Astrocyte (in vitro differentiated cells and primary cell): Measurements from ENCODE around the gene SNAI3. TPM values are rescaled to one million over a fixed set of nuclear protein-coding genes. Genes with fewer than 3 reads are reported as not detected.

Experiments used
- DNase-seq: peaks from one replicate; pipeline ENCODE4 v3.0.0-alpha.2; 2010; ENCODE audit warnings: low read depth
- FAIRE-seq: peaks from 2 replicates; lab custom pipeline; 2011; peaks lifted over from hg19 to GRCh38; lab: Jason Lieb, UNC
- H2AFZ ChIP-seq: 2 replicates; pipeline ENCODE4 v1.6.0; 2012; ENCODE audit warnings: low read depth, low read length, inconsistent platforms
- H3K27ac ChIP-seq: 2 replicates; pipeline ENCODE4 v1.5.1; 2011; ENCODE audit warnings: low read depth, low read length, inconsistent platforms
- H3K27me3 ChIP-seq: 2 replicates; pipeline ENCODE4 v1.6.0; 2011; ENCODE audit warnings: low read length, inconsistent platforms; ENCODE audit not compliant: insufficient read depth
- H3K36me3 ChIP-seq: 2 replicates; pipeline ENCODE4 v1.5.1; 2011; ENCODE audit warnings: low read length, inconsistent platforms; ENCODE audit not compliant: insufficient read depth
- H3K4me1 ChIP-seq: 2 replicates; pipeline ENCODE4 v1.5.1; 2011; ENCODE audit warnings: low read length, inconsistent platforms; ENCODE audit not compliant: insufficient read depth
- H3K4me2 ChIP-seq: 2 replicates; pipeline ENCODE4 v1.6.0; 2012; ENCODE audit warnings: low read length, inconsistent platforms
- H3K4me3 ChIP-seq: 2 replicates; pipeline ENCODE4 v1.5.1; 2011; ENCODE audit warnings: low read depth, mild to moderate bottlenecking, low read length, inconsistent platforms; ENCODE audit not compliant: insufficient read depth
- H3K79me2 ChIP-seq: 2 replicates; pipeline ENCODE4 v1.6.0; 2012; ENCODE audit warnings: mild to moderate bottlenecking, low read length, inconsistent platforms; ENCODE audit not compliant: insufficient read depth
- H3K9ac ChIP-seq: 2 replicates; pipeline ENCODE4 v1.6.0; 2012; ENCODE audit warnings: mild to moderate bottlenecking, low read length, inconsistent platforms
- H3K9me3 ChIP-seq: 2 replicates; pipeline ENCODE4 v1.5.1; 2012; ENCODE audit warnings: low read depth, mild to moderate bottlenecking, low read length, inconsistent platforms; ENCODE audit not compliant: insufficient read depth
- H4K20me1 ChIP-seq: 2 replicates; pipeline ENCODE4 v1.6.0; 2012; ENCODE audit warnings: low read length, inconsistent platforms; ENCODE audit not compliant: insufficient read depth
- H3K27ac Mint-ChIP-seq: one replicate; pipeline ENCODE4 v1.8.0; 2021; ENCODE audit warnings: mild to moderate bottlenecking, mixed read lengths; ENCODE audit not compliant: unreplicated experiment
- H3K27me3 Mint-ChIP-seq: one replicate; pipeline ENCODE4 v1.8.0; 2021; ENCODE audit warnings: low read depth, mixed read lengths; ENCODE audit not compliant: unreplicated experiment
- H3K36me3 Mint-ChIP-seq: one replicate; pipeline ENCODE4 v1.8.0; 2021; ENCODE audit warnings: low read depth, mixed read lengths; ENCODE audit not compliant: unreplicated experiment
- H3K4me1 Mint-ChIP-seq: one replicate; pipeline ENCODE4 v1.8.0; 2021; ENCODE audit warnings: low read depth, mixed read lengths; ENCODE audit not compliant: unreplicated experiment
- H3K4me3 Mint-ChIP-seq: one replicate; pipeline ENCODE4 v1.8.0; 2021; ENCODE audit warnings: mild to moderate bottlenecking, moderate library complexity, mixed read lengths; ENCODE audit not compliant: unreplicated experiment
- H3K9me3 Mint-ChIP-seq: one replicate; pipeline ENCODE4 v1.8.0; 2021; ENCODE audit warnings: mild to moderate bottlenecking, mixed read lengths; ENCODE audit not compliant: unreplicated experiment
- EZH2 ChIP-seq: IDR thresholded peaks from 2 replicates; pipeline ENCODE4 v1.6.1; 2012; ENCODE audit warnings: mild to moderate bottlenecking, low read length, inconsistent platforms; ENCODE audit not compliant: insufficient read depth
- total RNA-seq: library from RNA; stranded (reverse); gene quantifications from 2 replicates; pipeline ENCODE4 v1.2.1, GENCODE V29; 2021
- TF ChIP-seq, protein P1 (sequence below): IDR thresholded peaks from 2 replicates; pipeline ENCODE4 v1.5.1; 2011; ENCODE audit warnings: low read depth, mild to moderate bottlenecking, inconsistent platforms, low read length, moderate library complexity; ENCODE audit not compliant: insufficient read depth

SNAI3 gene
- total RNA-seq, 1 donor from 2014 or later = 0.48 TPM

DNA sequence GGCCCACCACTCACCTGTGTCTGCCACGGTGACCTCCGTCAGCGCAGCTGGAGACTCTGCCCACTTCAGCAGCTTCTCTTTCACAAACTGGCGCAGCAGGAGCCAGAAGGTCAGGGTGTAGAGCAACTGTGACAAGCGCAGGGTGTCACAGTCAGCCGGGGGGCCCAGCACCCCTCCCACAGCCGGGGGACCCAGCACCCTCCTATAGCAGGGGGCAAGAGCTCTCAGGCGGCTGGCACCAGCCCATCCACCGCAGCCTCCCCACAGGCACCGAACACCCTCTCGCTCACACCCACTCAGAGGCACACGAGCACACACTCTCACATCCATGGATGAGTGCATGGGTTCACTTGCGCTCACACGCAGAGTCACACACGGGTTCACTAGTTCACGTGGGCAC is 48.8 kb upstream of the SNAI3 start:
- H3K4me2 ChIP-seq = no peak overlapping the region
- H3K36me3 ChIP-seq = no peaks in the 10 kb centered on the region
- H4K20me1 ChIP-seq = peaks cover 77% of the 10 kb centered on the region
- FAIRE-seq (no peak), DNase-seq (no peak)
- H3K79me2 ChIP-seq = peaks cover 8% of the 10 kb centered on the region
- Mint-ChIP-seq H3K4me1 (peaks cover 8% of the 10 kb centered on the region), H3K36me3 (peaks cover 3% of the 10 kb centered on the region), H3K27me3 (no peaks in the 10 kb centered on the region), H3K4me3 (no peak overlapping the region), H3K9me3 (no peaks in the 10 kb centered on the region), H3K27ac (no peak overlapping the region)
- H3K27me3 ChIP-seq = no peaks in the 10 kb centered on the region
- peaks cover 12% of the 10 kb centered on the region for H3K4me1 ChIP-seq
- no peaks in the 10 kb centered on the region for H3K9me3 ChIP-seq
- H3K4me3 ChIP-seq = no peak overlapping the region
- H3K27ac ChIP-seq = no peak overlapping the region
- H2AFZ ChIP-seq = no peak overlapping the region
- H3K9ac ChIP-seq = no peak overlapping the region
- no peak for TF ChIP-seq EZH2
- TF ChIP-seq, protein P1, sequence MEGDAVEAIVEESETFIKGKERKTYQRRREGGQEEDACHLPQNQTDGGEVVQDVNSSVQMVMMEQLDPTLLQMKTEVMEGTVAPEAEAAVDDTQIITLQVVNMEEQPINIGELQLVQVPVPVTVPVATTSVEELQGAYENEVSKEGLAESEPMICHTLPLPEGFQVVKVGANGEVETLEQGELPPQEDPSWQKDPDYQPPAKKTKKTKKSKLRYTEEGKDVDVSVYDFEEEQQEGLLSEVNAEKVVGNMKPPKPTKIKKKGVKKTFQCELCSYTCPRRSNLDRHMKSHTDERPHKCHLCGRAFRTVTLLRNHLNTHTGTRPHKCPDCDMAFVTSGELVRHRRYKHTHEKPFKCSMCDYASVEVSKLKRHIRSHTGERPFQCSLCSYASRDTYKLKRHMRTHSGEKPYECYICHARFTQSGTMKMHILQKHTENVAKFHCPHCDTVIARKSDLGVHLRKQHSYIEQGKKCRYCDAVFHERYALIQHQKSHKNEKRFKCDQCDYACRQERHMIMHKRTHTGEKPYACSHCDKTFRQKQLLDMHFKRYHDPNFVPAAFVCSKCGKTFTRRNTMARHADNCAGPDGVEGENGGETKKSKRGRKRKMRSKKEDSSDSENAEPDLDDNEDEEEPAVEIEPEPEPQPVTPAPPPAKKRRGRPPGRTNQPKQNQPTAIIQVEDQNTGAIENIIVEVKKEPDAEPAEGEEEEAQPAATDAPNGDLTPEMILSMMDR = no peak

DNA sequence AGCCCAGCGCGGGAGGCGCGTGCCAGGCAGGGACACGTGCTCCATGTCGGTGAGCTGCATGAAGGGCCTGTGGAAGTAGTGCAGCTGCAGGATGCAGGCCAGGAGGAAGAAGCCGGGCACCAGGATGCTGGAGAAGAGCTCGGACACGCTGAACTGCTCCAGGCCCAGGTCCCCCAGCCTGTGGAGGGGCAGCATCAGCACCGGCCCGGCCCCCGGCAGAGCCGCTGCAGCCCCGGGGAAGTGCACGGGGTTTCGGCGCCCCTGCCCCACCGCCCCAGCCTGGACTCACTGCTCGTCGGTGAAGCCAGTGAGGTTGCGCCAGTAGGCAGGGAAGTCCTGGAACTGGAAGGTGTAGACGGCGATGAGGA is 48.0 kb upstream of the SNAI3 start:
- Histone ChIP-seq H2AFZ (no peak overlapping the region), H3K4me1 (peaks cover 12% of the 10 kb centered on the region), H3K36me3 (no peaks in the 10 kb centered on the region), H4K20me1 (peaks cover 78% of the 10 kb centered on the region), H3K79me2 (peaks cover 11% of the 10 kb centered on the region), H3K4me3 (no peak overlapping the region), H3K27me3 (no peaks in the 10 kb centered on the region), H3K4me2 (no peak overlapping the region), H3K9me3 (no peaks in the 10 kb centered on the region), H3K9ac (no peak overlapping the region), H3K27ac (no peak overlapping the region)
- FAIRE-seq (no peak), DNase-seq (no peak)
- no peaks in the 10 kb centered on the region for H3K9me3 Mint-ChIP-seq
- no peak overlapping the region for H3K27ac Mint-ChIP-seq
- H3K27me3 Mint-ChIP-seq = no peaks in the 10 kb centered on the region
- H3K4me1 Mint-ChIP-seq = peaks cover 9% of the 10 kb centered on the region
- H3K4me3 Mint-ChIP-seq = no peak overlapping the region
- TF ChIP-seq EZH2 = no peak
- TF ChIP-seq, protein P1 = no peak
- peaks cover 5% of the 10 kb centered on the region for H3K36me3 Mint-ChIP-seq

DNA sequence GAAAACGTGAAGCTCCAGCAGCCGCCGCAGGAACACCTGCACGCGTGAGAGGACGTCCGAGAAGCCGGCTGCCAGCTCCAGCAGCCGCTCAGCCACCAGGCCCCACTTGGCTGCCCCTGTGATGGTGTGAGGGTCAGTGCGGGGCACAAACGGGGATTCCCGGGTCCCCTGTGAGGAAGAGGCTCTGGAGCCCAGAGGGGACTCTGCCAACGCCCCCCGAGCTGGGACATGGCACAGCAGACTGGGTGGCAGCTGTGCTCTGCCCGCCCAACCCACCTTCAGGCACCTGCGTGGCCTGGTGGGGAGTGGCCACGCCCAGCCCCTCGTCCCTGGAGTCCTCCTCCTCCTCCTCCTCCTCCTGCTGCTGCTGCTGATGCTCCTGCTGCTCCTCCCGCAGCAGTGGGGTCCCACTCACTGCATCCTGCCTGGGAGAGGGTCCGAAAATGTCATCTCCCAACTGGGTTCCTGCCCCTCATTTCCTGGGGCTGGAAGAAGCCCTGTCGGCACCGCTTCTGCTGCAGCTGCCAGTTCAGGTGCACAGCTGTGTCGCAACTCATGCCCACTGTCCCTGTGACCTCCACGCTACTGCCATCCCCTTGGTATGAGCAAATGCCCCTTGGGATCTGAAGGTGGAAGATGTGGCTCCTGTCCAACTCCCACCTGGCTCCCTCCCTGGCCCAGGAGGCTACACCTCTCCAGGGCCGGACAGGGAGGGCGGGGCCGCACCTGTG is 47.5 kb upstream of the SNAI3 start:
- Mint-ChIP-seq H3K27me3 (no peaks in the 10 kb centered on the region), H3K36me3 (peaks cover 5% of the 10 kb centered on the region), H3K27ac (no peak overlapping the region), H3K4me1 (peaks cover 9% of the 10 kb centered on the region), H3K4me3 (no peak overlapping the region), H3K9me3 (no peaks in the 10 kb centered on the region)
- Histone ChIP-seq H3K4me1 (peaks cover 12% of the 10 kb centered on the region), H3K4me3 (no peak overlapping the region), H3K9ac (no peak overlapping the region), H3K36me3 (no peaks in the 10 kb centered on the region), H3K9me3 (no peaks in the 10 kb centered on the region), H3K27me3 (no peaks in the 10 kb centered on the region), H3K27ac (no peak overlapping the region), H3K4me2 (no peak overlapping the region), H4K20me1 (peaks cover 72% of the 10 kb centered on the region), H2AFZ (no peak overlapping the region), H3K79me2 (peaks cover 11% of the 10 kb centered on the region)
- no peak for TF ChIP-seq EZH2
- TF ChIP-seq, protein P1 = no peak
- no peak for FAIRE-seq
- no peak for DNase-seq
